Suprapubic skin (tissue), 4 donors: Measurements from ENCODE around the gene KLHL8. TPM values are rescaled to one million over a fixed set of nuclear protein-coding genes. Genes with fewer than 3 reads are reported as not detected.
"Not testable (repeated sequence)": the region's sequence is repeated elsewhere in the genome, so short reads cannot be mapped to it uniquely, and the experiment has no call there.

ENCODE experiments used
- DNase-seq, 2 donors: peaks; one replicate each; pipeline ENCODE4 v3.0.0-alpha.2; 2019; ENCODE audit warnings: low spot score in 2 of 2
- H3K27ac ChIP-seq: fragments of 200-600 bp; sonication (generic); one replicate; pipeline ENCODE4 v1.5.1; 2019
- H3K27me3 ChIP-seq: fragments of 200-600 bp; sonication (generic); one replicate; pipeline ENCODE4 v1.5.1; 2019
- H3K36me3 ChIP-seq: fragments of 200-600 bp; sonication (generic); one replicate; pipeline ENCODE4 v1.5.1; 2019
- H3K4me1 ChIP-seq: fragments of 200-600 bp; sonication (generic); one replicate; pipeline ENCODE4 v1.5.1; 2019
- H3K4me3 ChIP-seq: fragments of 200-600 bp; sonication (generic); one replicate; pipeline ENCODE4 v1.5.1; 2019; ENCODE audit warnings: mild to moderate bottlenecking
- H3K9me3 ChIP-seq: fragments of 200-600 bp; sonication (generic); one replicate; pipeline ENCODE4 v1.5.1; 2019
- CTCF ChIP-seq, 2 donors: fragments of 200-600 bp in 1 of 2; fragments of 450-650 bp in 1 of 2; sonication (generic) in 1 of 2; IDR thresholded peaks; one replicate each; pipeline ENCODE4 v1.5.1; 2016 to 2019; ENCODE audit warnings: antibody characterized with exemption in 2 of 2, mild to moderate bottlenecking in 1 of 2, moderate library complexity in 1 of 2
- EP300 ChIP-seq: sonication (generic); formaldehyde crosslinking; IDR thresholded peaks from one replicate; pipeline ENCODE4 v1.6.1; 2017; ENCODE audit warnings: antibody characterized with exemption
- POLR2A ChIP-seq, 2 donors: fragments of 450-650 bp; IDR thresholded peaks; one replicate each; pipeline ENCODE4 v1.6.1; 2017; ENCODE audit warnings: antibody characterized with exemption in 2 of 2, mild to moderate bottlenecking in 2 of 2, moderate library complexity in 2 of 2
- POLR2AphosphoS5 ChIP-seq, 3 donors: sonication (generic); formaldehyde crosslinking; IDR thresholded peaks; one replicate each; pipeline ENCODE4 v1.6.1; 2017; ENCODE audit warnings: antibody characterized with exemption in 3 of 3
- WGBS: methylation state at CpG from one replicate; pipeline ENCODE4 v1.1.5; 2018; 5-methylcytosine and 5-hydroxymethylcytosine counted together
- total RNA-seq, 4 donors: library from RNA; depleted of rRNA; stranded (reverse); fragments of >200 nt; gene quantifications; one replicate each; pipeline ENCODE4 v1.1.0, GENCODE V29; 2016

KLHL8 gene
- total RNA-seq, 4 donors from 2014 or later, result 6.1 to 10.1 (median 7.2) TPM

- Histone ChIP-seq H3K4me1 (peaks cover 3% of the 10 kb centered on the region), H3K36me3 (no peaks in the 10 kb centered on the region), H3K4me3 (no peak overlapping the region), H3K27me3 (no peaks in the 10 kb centered on the region), H3K9me3 (no peaks in the 10 kb centered on the region), H3K27ac (no peak overlapping the region)
- DNase-seq, result no peak
- WGBS, result 76% methylated on average over 10 of the region's 10 CpGs
- TF ChIP-seq POLR2AphosphoS5 (IDR thresholded peaks at IDR 0.05) (no peak), EP300 (no peak), CTCF (IDR thresholded peaks at IDR 0.05) (no peak), POLR2A (IDR thresholded peaks at IDR 0.05) (no peak)
These were observed 3.9 kb upstream of the KLHL8 start for GRCh38 chr4:87224141-87224923.

GRCh38 chr4:87219632-87220093 lies 755 bp downstream of the KLHL8 start:
- WGBS, result 1% methylated on average over 11 of the region's 40 CpGs
- peaks cover 11% of the 10 kb centered on the region for H3K4me1 ChIP-seq
- DNase-seq, result no peak
- no peaks in the 10 kb centered on the region for H3K9me3 ChIP-seq
- H3K36me3 ChIP-seq, result no peaks in the 10 kb centered on the region
- peak overlapping the region; percentile 83 for H3K4me3 ChIP-seq
- H3K27me3 ChIP-seq, result no peaks in the 10 kb centered on the region
- H3K27ac ChIP-seq, result peak overlapping the region; percentile 85
- TF ChIP-seq POLR2AphosphoS5 (IDR thresholded peaks at IDR 0.05), result no peak
- no peak for TF ChIP-seq POLR2A (IDR thresholded peaks at IDR 0.05)
- TF ChIP-seq CTCF (IDR thresholded peaks at IDR 0.05), result peak in 1 of 2 donors; percentile 17

GRCh38 chr4:87217235-87217763 lies 3.1 kb downstream of the KLHL8 start:
- 90% methylated on average over 6 of the region's 6 CpGs for WGBS
- not testable (repeated sequence) for H3K36me3 ChIP-seq, H3K9me3 ChIP-seq, H3K4me3 ChIP-seq, H3K27me3 ChIP-seq, H3K27ac ChIP-seq, DNase-seq
- peaks cover 23% of the 10 kb centered on the region for H3K4me1 ChIP-seq

- Histone ChIP-seq H3K4me3 (no peak overlapping the region), H3K27ac (no peak overlapping the region), H3K9me3 (no peaks in the 10 kb centered on the region), H3K36me3 (no peaks in the 10 kb centered on the region), H3K4me1 (peaks cover 23% of the 10 kb centered on the region), H3K27me3 (no peaks in the 10 kb centered on the region)
- 98% methylated on average over 1 of the region's 1 CpG for WGBS
- no peak for DNase-seq
- TF ChIP-seq EP300 (no peak), POLR2A (IDR thresholded peaks at IDR 0.05) (no peak), CTCF (IDR thresholded peaks at IDR 0.05) (no peak), POLR2AphosphoS5 (IDR thresholded peaks at IDR 0.05) (no peak)
These were observed 3.9 kb downstream of the KLHL8 start for GRCh38 chr4:87216469-87216868.

- no peaks in the 10 kb centered on the region for H3K36me3 ChIP-seq
- no peak for DNase-seq
- H3K27me3 ChIP-seq, result no peaks in the 10 kb centered on the region
- 61% methylated on average over 5 of the region's 5 CpGs for WGBS
- TF ChIP-seq POLR2AphosphoS5 (IDR thresholded peaks at IDR 0.05), result no peak
- TF ChIP-seq POLR2A (IDR thresholded peaks at IDR 0.05), result no peak
- TF ChIP-seq CTCF (IDR thresholded peaks at IDR 0.05), result no peak
- no peak for TF ChIP-seq EP300
- H3K4me1 ChIP-seq, result peaks cover 12% of the 10 kb centered on the region
- no peaks in the 10 kb centered on the region for H3K9me3 ChIP-seq
- no peak overlapping the region for H3K27ac ChIP-seq
- H3K4me3 ChIP-seq, result no peak overlapping the region
These were observed 6.9 kb downstream of the KLHL8 start for GRCh38 chr4:87213421-87214075.
